HEK293 (cell line): ENCODE measurements around the gene NREP.

Experiments used
- CTCF ChIA-PET: fragments of 350-600 bp; formaldehyde crosslinking; extraction: SDS; loops from one replicate; lab custom pipeline; 2021; ENCODE audit warnings: antibody characterized with exemption; lab: Yijun Ruan, JAX
- POLR2A ChIA-PET: fragments of 300-600 bp; formaldehyde crosslinking; extraction: SDS; loops from one replicate; lab custom pipeline; 2020; ENCODE audit warnings: antibody characterized with exemption, inconsistent platforms; lab: Yijun Ruan, JAX
- H3K27ac ChIP-seq: fragments of 200-500 bp; sonication (Bioruptor generic); 2 replicates; pipeline ENCODE4 v1.5.1; 2014; ENCODE audit warnings: low read depth, low read length, control low read depth, inconsistent platforms; ENCODE audit errors: extremely low read depth
- H3K36me3 ChIP-seq, 2 experiments: fragments of 200-500 bp in 1 of 2; sonication (Bioruptor generic) in 1 of 2; 1 replicate in 1 of 2; 2 replicates in 1 of 2; pipeline ENCODE4 v1.5.1; 2014 to 2017; ENCODE audit warnings: inconsistent platforms in 2 of 2, low read length in 2 of 2; ENCODE audit not compliant: control insufficient read depth in 2 of 2, insufficient read depth in 1 of 2
- H3K4me1 ChIP-seq: fragments of 200-500 bp; sonication (Bioruptor generic); 2 replicates; pipeline ENCODE4 v1.5.1; 2014; ENCODE audit warnings: mild to moderate bottlenecking, low read length, inconsistent platforms; ENCODE audit not compliant: control insufficient read depth, insufficient read depth
- H3K4me3 ChIP-seq: 2 replicates; pipeline ENCODE4 v1.5.1; 2011; ENCODE audit warnings: low read depth, mild to moderate bottlenecking, control low read depth, low read length, moderate library complexity
- H3K9me3 ChIP-seq: fragments of 200-500 bp; sonication (Bioruptor generic); 2 replicates; pipeline ENCODE4 v1.5.1; 2014; ENCODE audit warnings: low read depth, low read length, inconsistent platforms; ENCODE audit not compliant: control insufficient read depth, insufficient read depth
- KLF1 ChIP-seq: fragments of 450-650 bp; formaldehyde crosslinking; IDR thresholded peaks from 2 replicates; pipeline ENCODE4 v1.5.1; 2016; ENCODE audit warnings: missing biosample characterization, missing genetic modification characterization
- MYNN ChIP-seq: fragments of 450-650 bp; formaldehyde crosslinking; IDR thresholded peaks from 2 replicates; pipeline ENCODE4 v1.5.1; 2016; ENCODE audit warnings: missing biosample characterization, missing genetic modification characterization, borderline replicate concordance
- REPIN1 ChIP-seq: fragments of 450-650 bp; formaldehyde crosslinking; IDR thresholded peaks from 2 replicates; pipeline ENCODE4 v1.5.1; 2017; ENCODE audit warnings: missing biosample characterization, missing genetic modification characterization, low read depth
- ZBTB1 ChIP-seq: fragments of 450-650 bp; formaldehyde crosslinking; IDR thresholded peaks from 2 replicates; pipeline ENCODE4 v1.5.1; 2016; ENCODE audit warnings: missing biosample characterization, missing genetic modification characterization
- ZBTB26 ChIP-seq: fragments of 450-650 bp; formaldehyde crosslinking; optimal IDR thresholded peaks from 2 replicates; pipeline ENCODE3; 2016; ENCODE audit warnings: missing biosample characterization, mild to moderate bottlenecking, missing genetic modification characterization
- ZBTB8A ChIP-seq: fragments of 450-650 bp; formaldehyde crosslinking; IDR thresholded peaks from 2 replicates; pipeline ENCODE4 v1.5.1; 2016; ENCODE audit warnings: missing biosample characterization, missing genetic modification characterization
- ZFP37 ChIP-seq: fragments of 450-650 bp; formaldehyde crosslinking; IDR thresholded peaks from 2 replicates; pipeline ENCODE4 v1.5.1; 2016; ENCODE audit warnings: missing biosample characterization, missing genetic modification characterization
- ZNF114 ChIP-seq: fragments of 450-650 bp; formaldehyde crosslinking; IDR thresholded peaks from 2 replicates; pipeline ENCODE4 v1.5.0; 2017; ENCODE audit warnings: missing biosample characterization, missing genetic modification characterization
- ZNF121 ChIP-seq: fragments of 450-650 bp; formaldehyde crosslinking; IDR thresholded peaks from 2 replicates; pipeline ENCODE4 v1.5.1; 2016; ENCODE audit warnings: missing biosample characterization, missing genetic modification characterization
- ZNF133 ChIP-seq: fragments of 450-650 bp; formaldehyde crosslinking; IDR thresholded peaks from 2 replicates; pipeline ENCODE4 v1.5.1; 2016; ENCODE audit warnings: missing biosample characterization, missing genetic modification characterization
- ZNF155 ChIP-seq: fragments of 450-650 bp; formaldehyde crosslinking; IDR thresholded peaks from 2 replicates; pipeline ENCODE4 v1.5.1; 2016; ENCODE audit warnings: missing biosample characterization, missing genetic modification characterization
- ZNF510 ChIP-seq: fragments of 450-650 bp; formaldehyde crosslinking; IDR thresholded peaks from 2 replicates; pipeline ENCODE4 v1.5.1; 2018; ENCODE audit warnings: mild to moderate bottlenecking, missing genetic modification characterization, missing biosample characterization; ENCODE audit not compliant: insufficient replicate concordance
- ZNF521 ChIP-seq: fragments of 450-650 bp; formaldehyde crosslinking; IDR thresholded peaks from 2 replicates; pipeline ENCODE4 v1.5.1; 2017; ENCODE audit warnings: missing biosample characterization, mild to moderate bottlenecking, missing genetic modification characterization
- ZNF580 ChIP-seq: fragments of 450-650 bp; formaldehyde crosslinking; IDR thresholded peaks from 2 replicates; pipeline ENCODE4 v1.5.1; 2016; ENCODE audit warnings: missing biosample characterization, missing genetic modification characterization
- ZNF776 ChIP-seq: fragments of 450-650 bp; formaldehyde crosslinking; IDR thresholded peaks from 2 replicates; pipeline ENCODE4 v1.5.0; 2017; ENCODE audit warnings: missing biosample characterization, missing genetic modification characterization, borderline replicate concordance
- ZNF785 ChIP-seq: fragments of 450-650 bp; formaldehyde crosslinking; IDR thresholded peaks from 2 replicates; pipeline ENCODE4 v1.5.1; 2016; ENCODE audit warnings: missing biosample characterization, missing genetic modification characterization
- ZNF830 ChIP-seq: fragments of 450-650 bp; IDR thresholded peaks from 2 replicates; pipeline ENCODE4 v1.5.0; 2018; ENCODE audit warnings: missing biosample characterization, missing genetic modification characterization, low read depth, mild to moderate bottlenecking, moderate library complexity
- ZSCAN23 ChIP-seq: fragments of 450-650 bp; formaldehyde crosslinking; IDR thresholded peaks from 2 replicates; pipeline ENCODE4 v1.5.1; 2016; ENCODE audit warnings: missing biosample characterization, missing genetic modification characterization
- TF ChIP-seq, protein P1 (sequence below): fragments of 450-650 bp; formaldehyde crosslinking; IDR thresholded peaks from 2 replicates; pipeline ENCODE4 v1.5.1; 2016; ENCODE audit warnings: missing biosample characterization, missing genetic modification characterization
- TF ChIP-seq, protein P2 (sequence below): sonication (generic); formaldehyde crosslinking; IDR thresholded peaks from 2 replicates; pipeline ENCODE4 v1.8.1; 2022; ENCODE audit warnings: mild to moderate bottlenecking, moderate library complexity, missing genetic modification reagents
- TF ChIP-seq, protein P3 (sequence below): fragments of 450-650 bp; formaldehyde crosslinking; conservative IDR thresholded peaks from 2 replicates; pipeline ENCODE4 v1.5.1; 2016; ENCODE audit warnings: low read depth, missing biosample characterization, missing genetic modification characterization

NREP gene

GRCh38 chr5:111805071-111805470 lies 48.1 kb upstream of the NREP start:
- Histone ChIP-seq H3K36me3 (no peaks in the 10 kb centered on the region), H3K9me3 (no peaks in the 10 kb centered on the region), H3K4me1 (no peaks in the 10 kb centered on the region), H3K4me3 (no peak overlapping the region), H3K27ac (no peak overlapping the region)
- CTCF ChIA-PET = interaction anchor here (0.6 kb wide), 1 partner anchor 51 kb away, joined by 4 read pairs; no protein-coding TSS in a partner anchor
- TF ChIP-seq, protein P1, sequence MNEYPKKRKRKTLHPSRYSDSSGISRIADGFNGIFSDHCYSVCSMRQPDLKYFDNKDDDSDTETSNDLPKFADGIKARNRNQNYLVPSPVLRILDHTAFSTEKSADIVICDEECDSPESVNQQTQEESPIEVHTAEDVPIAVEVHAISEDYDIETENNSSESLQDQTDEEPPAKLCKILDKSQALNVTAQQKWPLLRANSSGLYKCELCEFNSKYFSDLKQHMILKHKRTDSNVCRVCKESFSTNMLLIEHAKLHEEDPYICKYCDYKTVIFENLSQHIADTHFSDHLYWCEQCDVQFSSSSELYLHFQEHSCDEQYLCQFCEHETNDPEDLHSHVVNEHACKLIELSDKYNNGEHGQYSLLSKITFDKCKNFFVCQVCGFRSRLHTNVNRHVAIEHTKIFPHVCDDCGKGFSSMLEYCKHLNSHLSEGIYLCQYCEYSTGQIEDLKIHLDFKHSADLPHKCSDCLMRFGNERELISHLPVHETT = no peak
- TF ChIP-seq ZNF830 (tag by site-specific recombination) = no peak
- no peak for TF ChIP-seq ZFP37
- no peak for TF ChIP-seq REPIN1 (tag by site-specific recombination)
- TF ChIP-seq ZBTB8A (tag by site-specific recombination) = no peak
- TF ChIP-seq ZBTB26 (tag by site-specific recombination) = no peak
- TF ChIP-seq KLF1 (tag by site-specific recombination) = no peak
- TF ChIP-seq, protein P2, sequence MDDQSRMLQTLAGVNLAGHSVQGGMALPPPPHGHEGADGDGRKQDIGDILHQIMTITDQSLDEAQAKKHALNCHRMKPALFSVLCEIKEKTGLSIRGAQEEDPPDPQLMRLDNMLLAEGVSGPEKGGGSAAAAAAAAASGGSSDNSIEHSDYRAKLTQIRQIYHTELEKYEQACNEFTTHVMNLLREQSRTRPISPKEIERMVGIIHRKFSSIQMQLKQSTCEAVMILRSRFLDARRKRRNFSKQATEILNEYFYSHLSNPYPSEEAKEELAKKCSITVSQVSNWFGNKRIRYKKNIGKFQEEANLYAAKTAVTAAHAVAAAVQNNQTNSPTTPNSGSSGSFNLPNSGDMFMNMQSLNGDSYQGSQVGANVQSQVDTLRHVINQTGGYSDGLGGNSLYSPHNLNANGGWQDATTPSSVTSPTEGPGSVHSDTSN (CRISPR knock-in tag) = no peak
- TF ChIP-seq ZNF776 (tag by site-specific recombination) = no peak
- POLR2A ChIA-PET = no interaction called here

GRCh38 chr5:111800351-111800750 lies 43.4 kb upstream of the NREP start:
- H3K9me3 ChIP-seq = no peaks in the 10 kb centered on the region
- H3K4me3 ChIP-seq = no peak overlapping the region
- ChIA-PET CTCF (no interaction called here), POLR2A (interaction anchor here (1.2 kb wide), 1 partner anchor 43 kb away, joined by 4 read pairs; no protein-coding TSS in a partner anchor)
- H3K36me3 ChIP-seq = no peaks in the 10 kb centered on the region
- no peak overlapping the region for H3K27ac ChIP-seq
- H3K4me1 ChIP-seq = no peaks in the 10 kb centered on the region
- TF ChIP-seq ZNF521 (tag by site-specific recombination) = no peak
- TF ChIP-seq ZBTB1 (tag by site-specific recombination) = no peak
- TF ChIP-seq ZNF155 = no peak
- TF ChIP-seq ZNF114 = no peak
- TF ChIP-seq ZNF121 (tag by site-specific recombination) = no peak
- no peak for TF ChIP-seq ZNF580
- no peak for TF ChIP-seq ZNF510 (tag by site-specific recombination)
- TF ChIP-seq ZNF830 (tag by site-specific recombination) = no peak
- TF ChIP-seq ZBTB8A (tag by site-specific recombination) = no peak
- TF ChIP-seq ZNF785 = no peak

- H3K27ac ChIP-seq = no peak overlapping the region
- POLR2A ChIA-PET = no interaction called here
- CTCF ChIA-PET = no interaction called here
These were observed 38.1 kb upstream of the NREP start for GRCh38 chr5:111795142-111795541.

More at GRCh38 chr5:111795142-111795541, 38.1 kb upstream of the NREP start:
- H3K9me3 ChIP-seq = no peaks in the 10 kb centered on the region
- no peaks in the 10 kb centered on the region for H3K36me3 ChIP-seq
- no peak overlapping the region for H3K4me3 ChIP-seq
- TF ChIP-seq, protein P3, sequence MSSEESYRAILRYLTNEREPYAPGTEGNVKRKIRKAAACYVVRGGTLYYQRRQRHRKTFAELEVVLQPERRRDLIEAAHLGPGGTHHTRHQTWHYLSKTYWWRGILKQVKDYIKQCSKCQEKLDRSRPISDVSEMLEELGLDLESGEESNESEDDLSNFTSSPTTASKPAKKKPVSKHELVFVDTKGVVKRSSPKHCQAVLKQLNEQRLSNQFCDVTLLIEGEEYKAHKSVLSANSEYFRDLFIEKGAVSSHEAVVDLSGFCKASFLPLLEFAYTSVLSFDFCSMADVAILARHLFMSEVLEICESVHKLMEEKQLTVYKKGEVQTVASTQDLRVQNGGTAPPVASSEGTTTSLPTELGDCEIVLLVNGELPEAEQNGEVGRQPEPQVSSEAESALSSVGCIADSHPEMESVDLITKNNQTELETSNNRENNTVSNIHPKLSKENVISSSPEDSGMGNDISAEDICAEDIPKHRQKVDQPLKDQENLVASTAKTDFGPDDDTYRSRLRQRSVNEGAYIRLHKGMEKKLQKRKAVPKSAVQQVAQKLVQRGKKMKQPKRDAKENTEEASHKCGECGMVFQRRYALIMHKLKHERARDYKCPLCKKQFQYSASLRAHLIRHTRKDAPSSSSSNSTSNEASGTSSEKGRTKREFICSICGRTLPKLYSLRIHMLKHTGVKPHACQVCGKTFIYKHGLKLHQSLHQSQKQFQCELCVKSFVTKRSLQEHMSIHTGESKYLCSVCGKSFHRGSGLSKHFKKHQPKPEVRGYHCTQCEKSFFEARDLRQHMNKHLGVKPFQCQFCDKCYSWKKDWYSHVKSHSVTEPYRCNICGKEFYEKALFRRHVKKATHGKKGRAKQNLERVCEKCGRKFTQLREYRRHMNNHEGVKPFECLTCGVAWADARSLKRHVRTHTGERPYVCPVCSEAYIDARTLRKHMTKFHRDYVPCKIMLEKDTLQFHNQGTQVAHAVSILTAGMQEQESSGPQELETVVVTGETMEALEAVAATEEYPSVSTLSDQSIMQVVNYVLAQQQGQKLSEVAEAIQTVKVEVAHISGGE (tag by site-specific recombination) = no peak
- TF ChIP-seq ZNF785 (no peak), ZSCAN23 (no peak), ZBTB8A (tag by site-specific recombination) (no peak), ZNF133 (tag by site-specific recombination) (no peak), MYNN (tag by site-specific recombination) (no peak)
- no peaks in the 10 kb centered on the region for H3K4me1 ChIP-seq
